NCI-H2029 treated with DMSO at 0.1 percent for 48 hours (cell line): ENCODE data around the gene QRICH2.
A peak's percentile ranks its signal among the peaks of the same experiment; 100 is the strongest.
"Not testable (repeated sequence)": the region's sequence is repeated elsewhere in the genome, so short reads cannot be mapped to it uniquely, and the experiment has no call there.

Experiments
- DNase-seq: peaks from one replicate; lab custom pipeline; 2025; lab: John Stamatoyannopoulos, UW

Gene QRICH2, protein sequence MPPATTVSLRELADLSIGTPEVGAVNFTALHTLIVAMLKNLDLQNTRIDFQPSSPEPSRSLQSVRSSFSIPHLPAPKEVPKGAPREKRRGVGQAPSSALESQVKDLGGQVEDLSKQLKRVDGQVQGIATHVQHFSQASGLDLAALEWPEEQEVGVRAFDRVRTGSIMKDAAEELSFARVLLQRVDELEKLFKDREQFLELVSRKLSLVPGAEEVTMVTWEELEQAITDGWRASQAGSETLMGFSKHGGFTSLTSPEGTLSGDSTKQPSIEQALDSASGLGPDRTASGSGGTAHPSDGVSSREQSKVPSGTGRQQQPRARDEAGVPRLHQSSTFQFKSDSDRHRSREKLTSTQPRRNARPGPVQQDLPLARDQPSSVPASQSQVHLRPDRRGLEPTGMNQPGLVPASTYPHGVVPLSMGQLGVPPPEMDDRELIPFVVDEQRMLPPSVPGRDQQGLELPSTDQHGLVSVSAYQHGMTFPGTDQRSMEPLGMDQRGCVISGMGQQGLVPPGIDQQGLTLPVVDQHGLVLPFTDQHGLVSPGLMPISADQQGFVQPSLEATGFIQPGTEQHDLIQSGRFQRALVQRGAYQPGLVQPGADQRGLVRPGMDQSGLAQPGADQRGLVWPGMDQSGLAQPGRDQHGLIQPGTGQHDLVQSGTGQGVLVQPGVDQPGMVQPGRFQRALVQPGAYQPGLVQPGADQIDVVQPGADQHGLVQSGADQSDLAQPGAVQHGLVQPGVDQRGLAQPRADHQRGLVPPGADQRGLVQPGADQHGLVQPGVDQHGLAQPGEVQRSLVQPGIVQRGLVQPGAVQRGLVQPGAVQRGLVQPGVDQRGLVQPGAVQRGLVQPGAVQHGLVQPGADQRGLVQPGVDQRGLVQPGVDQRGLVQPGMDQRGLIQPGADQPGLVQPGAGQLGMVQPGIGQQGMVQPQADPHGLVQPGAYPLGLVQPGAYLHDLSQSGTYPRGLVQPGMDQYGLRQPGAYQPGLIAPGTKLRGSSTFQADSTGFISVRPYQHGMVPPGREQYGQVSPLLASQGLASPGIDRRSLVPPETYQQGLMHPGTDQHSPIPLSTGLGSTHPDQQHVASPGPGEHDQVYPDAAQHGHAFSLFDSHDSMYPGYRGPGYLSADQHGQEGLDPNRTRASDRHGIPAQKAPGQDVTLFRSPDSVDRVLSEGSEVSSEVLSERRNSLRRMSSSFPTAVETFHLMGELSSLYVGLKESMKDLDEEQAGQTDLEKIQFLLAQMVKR (N-terminal part only)

GRCh38 chr17:76307966-76308338, at the start of gene QRICH2:
QRICH2 (minus strand) TSS chr17:76308276; CDS start chr17:76307998, 278 bp downstream.
- DNase-seq: no peak

DNA sequence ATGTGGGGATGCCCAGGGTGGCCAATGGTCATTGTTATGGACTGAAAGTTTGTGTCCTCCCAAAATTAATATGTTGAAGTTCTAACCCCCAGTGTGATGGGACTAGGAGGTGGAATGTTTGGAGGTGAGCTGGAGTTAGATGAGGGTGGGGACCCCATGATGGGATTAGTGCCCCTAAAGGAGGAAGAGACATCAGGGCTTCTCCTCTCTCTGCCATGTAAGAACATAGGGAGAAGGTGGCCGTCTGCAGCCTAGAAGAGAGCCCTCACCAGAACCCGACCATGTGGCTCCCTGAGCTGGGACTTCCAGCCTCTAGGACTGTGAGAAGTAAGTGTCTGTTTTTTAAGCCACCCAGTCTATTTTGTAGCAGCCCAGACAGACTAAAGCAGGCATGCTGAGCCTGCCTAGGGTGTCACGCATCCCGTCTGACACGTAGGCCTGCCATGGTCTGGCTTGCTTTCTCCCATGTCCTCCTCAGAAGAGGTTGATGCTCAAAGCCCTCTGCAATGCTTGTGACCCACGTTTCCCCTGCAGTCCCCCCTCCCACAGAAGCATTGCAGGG, 49.6 kb upstream of the QRICH2 start:
- no peak for DNase-seq

GRCh38 chr17:76356803-76357456, 48.9 kb upstream of the QRICH2 start:
- DNase-seq: no peak

DNA sequence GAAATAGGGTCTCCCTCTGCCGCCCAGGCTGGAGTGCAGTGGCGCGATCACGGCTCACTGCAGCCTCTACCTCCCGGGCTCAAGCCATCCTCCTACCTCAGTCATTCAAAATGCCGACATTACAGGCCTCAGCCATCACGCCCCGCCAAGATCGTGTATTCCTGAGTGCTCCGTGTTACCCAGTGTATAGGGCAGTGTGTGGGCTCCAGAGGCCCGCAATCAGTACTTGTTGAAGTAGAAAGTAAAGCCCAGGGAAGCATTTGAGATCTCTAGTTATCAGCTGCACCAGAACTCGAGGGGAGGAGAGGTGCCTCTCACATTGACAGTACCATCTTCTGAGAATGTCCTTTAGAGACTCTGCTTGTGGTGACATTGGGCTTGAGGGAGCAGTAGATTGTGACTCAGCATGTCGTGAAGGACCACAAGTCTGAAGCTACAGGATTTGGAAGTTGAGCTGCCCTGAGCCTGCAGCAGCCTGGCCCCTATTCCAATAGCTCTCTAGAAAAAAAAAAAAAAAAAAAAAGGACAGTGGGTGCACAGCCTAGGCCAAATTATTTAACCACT, 46.8 kb upstream of the QRICH2 start:
- DNase-seq: no peak

DNA sequence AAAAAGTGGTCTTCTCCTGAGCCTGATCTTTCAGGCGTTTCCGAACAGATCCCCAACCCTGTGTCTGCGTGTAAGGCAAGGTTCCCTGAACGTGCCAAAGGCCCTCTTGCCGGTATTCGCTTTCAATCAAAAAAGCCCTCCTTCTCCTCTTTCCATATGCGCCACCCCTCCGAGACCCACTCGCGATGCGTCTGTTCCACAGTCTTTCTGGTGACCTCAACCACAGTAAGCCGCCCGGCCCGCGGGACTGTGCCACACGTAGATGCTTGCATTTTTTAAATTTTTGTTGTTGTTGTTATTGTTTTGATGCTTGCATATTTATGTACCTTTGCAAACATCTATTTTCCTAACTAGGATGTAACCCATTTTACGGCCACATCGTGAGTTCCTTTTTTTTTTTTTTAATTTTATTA, 46.2 kb upstream of the QRICH2 start:
- no peak for DNase-seq

DNA sequence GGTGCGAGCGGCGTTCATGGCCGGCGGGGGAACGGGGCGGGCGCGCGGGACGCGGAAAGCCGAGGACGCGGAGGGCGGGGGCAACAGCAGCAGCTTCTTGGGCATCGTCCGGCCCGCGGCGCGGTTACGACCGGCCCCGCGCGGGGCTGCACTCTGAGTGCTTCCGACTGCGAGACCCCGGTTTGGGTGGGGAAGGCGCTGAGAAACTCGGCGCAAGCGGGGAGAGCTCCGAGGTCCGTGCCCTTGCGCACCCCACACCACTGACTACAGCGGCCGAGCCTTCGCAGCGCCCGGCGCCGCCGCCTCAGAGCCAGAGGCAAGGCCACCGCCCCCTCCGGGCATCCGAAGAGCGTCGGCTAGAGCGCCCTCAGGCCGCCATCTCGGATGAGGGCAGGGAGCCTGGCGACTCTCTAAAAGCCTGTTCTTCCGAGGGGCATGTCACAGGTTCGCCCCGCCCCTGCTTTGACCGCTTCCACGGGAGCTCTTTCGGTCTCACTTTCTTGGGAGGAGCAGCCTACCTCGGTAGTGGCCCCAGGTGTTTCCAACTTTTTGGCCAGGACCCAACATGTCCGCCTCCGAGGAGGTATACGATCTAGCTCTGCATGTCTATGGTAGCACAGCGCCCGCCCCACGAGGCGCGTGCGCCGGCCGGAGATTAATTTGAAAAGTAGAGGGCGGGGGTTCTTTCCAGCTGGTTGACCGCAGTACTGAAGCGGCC, 45.7 kb upstream of the QRICH2 start, which contains the start of gene PRPSAP1:
TSS of gene PRPSAP1 (minus strand) at position 318 of the 718 bp plus-strand sequence. CDS start at position 105, 213 bp downstream.
- DNase-seq: peak; percentile 77

DNA sequence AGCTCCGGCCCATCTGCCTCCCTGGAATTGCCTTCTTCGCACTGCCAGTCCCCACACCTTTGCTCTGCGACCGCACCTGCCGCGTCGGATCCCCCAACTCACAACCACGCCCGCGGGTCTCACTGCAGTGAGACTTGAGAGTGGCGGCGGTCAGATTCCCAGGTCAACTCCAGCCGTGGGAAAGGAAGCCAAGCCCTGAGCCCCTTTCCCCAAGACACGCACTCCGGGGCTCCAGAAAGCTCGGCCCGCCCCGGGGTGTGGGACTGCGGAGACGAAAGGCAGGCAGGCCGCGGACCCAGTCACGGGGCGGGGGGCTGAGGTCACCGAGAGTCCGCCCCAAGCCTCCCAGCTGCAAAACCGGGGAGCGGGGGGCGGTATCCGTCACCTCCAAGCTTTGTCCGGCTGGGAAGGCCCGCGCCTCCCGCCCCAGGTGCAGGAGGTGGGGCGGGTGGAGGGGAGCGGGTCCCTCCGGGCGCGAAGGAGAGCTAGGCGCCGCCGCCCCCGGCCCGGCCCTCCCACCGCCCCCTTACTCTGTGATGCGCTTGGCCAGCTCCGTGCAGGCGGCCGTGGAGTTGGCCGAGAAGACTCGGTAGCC, 45.0 kb upstream of the QRICH2 start:
- no peak for DNase-seq

DNA sequence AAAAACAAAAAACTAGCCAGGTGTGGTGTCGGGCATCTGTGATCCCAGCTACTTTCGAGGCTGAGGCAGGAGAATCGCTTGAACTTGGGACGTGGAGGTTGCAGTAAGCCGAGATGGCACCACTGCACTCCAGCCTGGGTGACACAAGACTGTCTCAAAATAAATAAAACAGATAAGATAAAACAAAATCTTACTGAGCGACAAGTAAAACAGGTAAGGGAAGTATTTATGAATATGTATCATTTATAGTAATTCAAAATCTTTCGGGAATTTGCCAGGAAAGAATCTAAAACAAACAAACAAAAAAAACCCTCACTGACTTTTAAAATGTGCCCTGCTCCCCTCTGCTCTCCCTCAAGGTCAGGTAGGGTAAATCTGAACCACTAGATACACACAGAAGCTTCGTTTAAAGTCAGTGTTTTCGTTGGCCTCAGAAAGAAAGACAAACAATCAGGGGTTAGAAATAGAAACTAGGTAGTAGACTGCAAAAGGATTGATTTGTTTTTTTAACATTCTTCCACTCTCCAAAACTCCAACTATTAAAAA, 43.5 kb upstream of the QRICH2 start:
- no peak for DNase-seq

GRCh38 chr17:76350463-76350862, 42.4 kb upstream of the QRICH2 start:
- no peak for DNase-seq

DNA sequence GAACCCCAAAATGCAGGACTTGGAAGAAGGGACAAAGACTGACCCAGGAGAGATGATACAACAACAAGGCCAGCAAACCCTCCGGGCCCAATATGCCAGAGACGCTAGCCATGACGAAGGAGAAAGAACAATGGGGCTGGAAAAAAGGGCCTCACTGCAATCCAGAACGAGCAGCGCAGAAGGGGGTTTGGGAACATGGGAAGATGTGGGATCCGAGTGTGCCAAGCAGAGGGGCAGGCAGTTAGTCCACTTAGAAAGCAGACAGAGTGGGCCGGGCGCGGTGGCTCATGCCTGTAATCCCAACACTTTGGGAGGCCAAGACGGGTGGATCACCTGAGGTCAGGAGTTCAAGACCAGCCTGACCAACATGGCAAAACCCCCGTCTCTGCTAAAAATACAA, 38.9 kb upstream of the QRICH2 start:
- not testable (repeated sequence) for DNase-seq

DNA sequence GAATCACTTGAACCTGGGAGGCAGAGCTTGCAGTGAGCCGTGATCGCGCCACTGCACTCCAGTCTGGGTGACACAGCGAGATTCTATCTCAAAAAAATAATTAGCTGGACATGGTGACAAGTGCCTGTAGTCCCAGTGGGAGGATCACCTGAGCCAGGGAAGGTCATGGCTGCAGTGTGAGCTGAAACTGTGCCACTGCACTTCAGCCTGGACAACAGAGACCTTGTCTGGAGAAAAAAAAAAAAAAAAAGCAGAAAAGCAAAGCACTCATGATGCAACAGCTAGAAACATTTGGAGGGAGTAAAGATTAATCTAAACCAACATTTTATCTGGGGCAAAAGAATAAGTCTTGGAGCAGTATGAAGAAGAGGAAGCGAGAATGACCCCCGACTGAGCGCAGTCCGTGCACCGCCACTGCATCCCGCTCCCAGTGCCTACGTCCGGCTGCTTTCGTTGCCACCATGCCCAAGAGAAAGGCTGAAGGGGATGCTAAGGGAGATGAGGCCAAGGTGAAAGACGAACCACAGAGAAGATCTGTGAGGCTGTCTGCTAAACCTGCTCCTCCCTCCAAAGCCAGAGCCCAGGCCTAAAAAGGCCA, 37.4 kb upstream of the QRICH2 start:
- DNase-seq: no peak

- no peak for DNase-seq
Observed at GRCh38 chr17:76343106-76343505, 35.0 kb upstream of the QRICH2 start.

GRCh38 chr17:76341301-76341700, 33.2 kb upstream of the QRICH2 start:
- no peak for DNase-seq

DNA sequence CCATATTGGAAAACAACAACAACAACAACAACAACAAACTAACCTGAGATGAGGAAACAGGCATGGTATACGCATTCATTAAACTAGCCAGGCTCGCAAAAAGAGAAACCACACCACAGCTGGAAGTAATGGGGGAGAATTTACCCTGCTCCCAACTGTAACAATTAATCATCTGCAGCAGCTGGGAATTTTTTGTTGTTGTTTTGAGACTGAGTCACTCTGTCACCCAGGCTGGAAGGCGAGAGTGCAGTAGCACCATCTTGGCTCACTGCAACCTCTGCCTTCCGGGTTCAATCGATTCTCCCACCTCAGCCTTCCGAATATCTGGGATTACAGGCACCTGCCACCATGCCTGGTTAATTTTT, 29.3 kb upstream of the QRICH2 start:
- no peak for DNase-seq

- no peak for DNase-seq
Observed at GRCh38 chr17:76336756-76337412, 28.8 kb upstream of the QRICH2 start.

- no peak for DNase-seq
Observed at GRCh38 chr17:76335716-76336381, 27.8 kb upstream of the QRICH2 start.

- no peak for DNase-seq
Observed at GRCh38 chr17:76333673-76334505, 25.8 kb upstream of the QRICH2 start.
